ENCODE results near the gene PZP.
"Not testable (repeated sequence)": the region's sequence is repeated elsewhere in the genome, so short reads cannot be mapped to it uniquely, and the experiment has no call there.

Gene PZP

GRCh38 chr12:9184276-9184675 lies 23.9 kb downstream of the PZP start:
- no peak for DNase-seq

- DNase-seq: no peak
Observed at GRCh38 chr12:9180810-9181209, 27.4 kb downstream of the PZP start.

- no peak for DNase-seq
Observed at GRCh38 chr12:9179781-9180180, 28.4 kb downstream of the PZP start.

GRCh38 chr12:9169979-9170634 lies 38.1 kb downstream of the PZP start:
- no peak for DNase-seq

GRCh38 chr12:9167345-9167744 lies 40.9 kb downstream of the PZP start:
- not testable (repeated sequence) for DNase-seq

GRCh38 chr12:9163392-9163791 lies 44.8 kb downstream of the PZP start:
- DNase-seq: no peak

GRCh38 chr12:9156119-9156518 lies 52.1 kb downstream of the PZP start:
- DNase-seq: no peak

- no peak for DNase-seq
Observed at GRCh38 chr12:9149372-9149771, 58.8 kb downstream of the PZP start.

- no peak for DNase-seq
Observed at GRCh38 chr12:9148926-9149325, 59.3 kb downstream of the PZP start.

GRCh38 chr12:9147461-9147860 lies 60.7 kb downstream of the PZP start:
- DNase-seq: no peak

- no peak for DNase-seq
Observed at GRCh38 chr12:9144730-9145106, 63.5 kb downstream of the PZP start.

GRCh38 chr12:9143929-9144729 lies 64.1 kb downstream of the PZP start:
- DNase-seq: no peak

GRCh38 chr12:9143137-9143536 lies 65.1 kb downstream of the PZP start:
- no peak for DNase-seq

- DNase-seq: not testable (repeated sequence)
Observed at GRCh38 chr12:9139588-9140290, 68.5 kb downstream of the PZP start.

- no peak for DNase-seq
Observed at GRCh38 chr12:9135903-9136310, 72.3 kb downstream of the PZP start.

GRCh38 chr12:9134981-9135628 lies 73.1 kb downstream of the PZP start:
- no peak for DNase-seq

GRCh38 chr12:9133216-9133916 lies 74.8 kb downstream of the PZP start:
- no peak for DNase-seq

- no peak for DNase-seq
Observed at GRCh38 chr12:9132008-9132535, 76.1 kb downstream of the PZP start.

- no peak for DNase-seq
Observed at GRCh38 chr12:9130244-9130643, 78.0 kb downstream of the PZP start.

GRCh38 chr12:9127936-9128663 lies 80.1 kb downstream of the PZP start:
- no peak for DNase-seq
